HL-60/S4 treated with retinoic acid at 250 ng/mL for 4 days and 3 days (cell line): Measurements from ENCODE around the gene CALY.

ENCODE experiments used
- in situ Hi-C: fragments of 300-500 bp; cut with MboI; formaldehyde crosslinking; loops from 2 replicates; pipeline ENCODE4 v1.7.0; 2022; ENCODE audit warnings: low sequenced_read_pairs

Gene CALY

DNA sequence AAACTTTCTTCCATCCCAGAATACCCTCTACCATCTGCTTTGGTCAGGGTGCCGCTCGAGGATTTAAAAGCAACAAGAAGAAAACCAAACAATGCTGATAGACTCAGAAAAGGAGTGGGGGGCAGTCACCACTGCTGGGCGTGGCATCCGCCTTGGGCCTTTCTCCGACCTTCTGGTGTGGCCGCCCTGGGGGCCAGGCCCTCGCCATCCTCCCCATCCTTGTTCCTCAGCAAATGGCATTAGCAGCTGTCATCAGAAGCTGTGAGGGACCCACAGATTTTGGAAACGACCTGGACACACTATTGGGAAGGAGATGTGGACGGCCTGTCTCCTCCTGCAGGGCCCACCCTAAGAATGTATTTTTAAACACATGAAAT is 23.9 kb downstream of the CALY start:
- in situ Hi-C loops, result no loop called here

DNA sequence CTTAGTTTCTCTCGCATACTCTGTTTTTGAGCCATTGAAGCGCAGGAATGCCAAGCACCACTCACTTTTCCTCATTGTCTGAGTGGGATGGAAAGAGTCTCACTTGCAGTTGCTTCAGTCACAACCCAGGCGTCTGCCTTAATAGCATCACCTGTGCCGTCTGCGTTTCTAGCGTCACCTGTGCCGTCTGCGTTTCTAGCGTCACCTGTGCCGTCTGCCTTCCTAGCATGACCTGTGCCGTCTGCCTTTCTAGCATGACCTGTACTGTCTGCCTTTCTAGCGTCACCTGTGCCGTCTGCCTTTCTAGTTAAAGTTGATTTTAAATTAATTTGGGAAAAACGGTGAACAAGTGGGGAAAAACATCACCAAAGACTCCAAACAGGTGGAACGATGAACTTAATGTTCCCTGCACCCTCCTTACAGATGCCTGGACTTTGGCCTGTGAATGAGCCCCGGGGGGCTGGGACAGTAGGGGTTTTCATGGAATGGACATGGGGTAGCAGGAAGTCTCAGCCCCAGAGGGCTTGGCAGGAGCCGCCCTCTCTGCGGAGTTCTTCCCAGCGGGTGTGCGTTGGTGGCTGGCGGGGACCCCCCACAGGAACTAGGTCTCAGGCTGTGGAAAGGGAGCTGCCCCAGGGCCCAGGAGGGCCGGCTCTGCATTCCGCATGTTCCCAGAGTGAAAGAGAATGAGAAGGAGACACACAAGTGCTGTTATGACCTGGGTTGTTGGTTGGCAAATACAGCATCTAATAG is 24.5 kb downstream of the CALY start:
- in situ Hi-C loops, result no loop called here

DNA sequence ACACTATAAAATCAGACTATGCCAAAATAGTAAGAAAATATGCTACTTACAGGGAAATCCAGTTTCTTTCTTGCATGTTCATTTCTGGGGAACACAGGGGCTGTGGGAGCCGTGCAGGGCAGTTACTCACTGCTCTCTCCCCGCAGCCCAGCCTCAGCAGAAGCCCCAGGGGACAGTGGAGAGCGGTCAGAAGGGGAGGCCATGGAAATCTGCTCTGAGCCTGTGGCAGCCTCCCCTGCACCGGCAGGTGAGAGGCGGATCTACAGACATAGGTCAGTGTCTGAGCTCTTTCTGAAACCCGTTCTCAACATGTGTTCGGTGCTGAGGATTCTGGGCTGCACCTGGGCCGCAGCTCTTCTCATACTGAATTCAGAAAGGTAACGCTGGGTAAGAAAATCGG is 25.1 kb downstream of the CALY start:
- in situ Hi-C loops, result no loop called here

DNA sequence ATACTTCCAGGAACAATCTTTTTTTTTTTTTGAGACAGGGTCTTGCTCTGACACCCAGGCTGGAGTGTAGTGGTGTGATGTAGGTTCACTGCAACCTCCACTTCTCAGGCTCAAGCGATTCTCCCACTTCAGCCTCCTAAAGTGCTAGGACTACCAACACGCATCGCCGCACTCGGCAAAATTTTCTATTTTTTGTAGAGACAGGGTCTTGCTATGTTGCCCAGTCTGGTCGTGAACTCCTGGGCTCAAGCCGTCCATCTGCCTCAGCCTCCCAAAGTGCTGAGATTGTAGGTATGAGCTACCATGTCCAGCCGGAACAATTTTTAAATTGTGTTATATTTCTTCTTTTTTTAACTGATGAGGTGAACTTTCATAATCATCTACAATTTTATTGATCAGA is 25.9 kb downstream of the CALY start:
- in situ Hi-C loops, result no loop called here

GRCh38 chr10:133310399-133310755 is 26.3 kb downstream of the CALY start:
- in situ Hi-C loops, result no loop called here

GRCh38 chr10:133309720-133310398 is 26.8 kb downstream of the CALY start:
- in situ Hi-C loops, result loop anchor here (10.0 kb wide), 1 partner anchor 165 kb away; no protein-coding TSS in a partner anchor

- in situ Hi-C loops, result loop anchor here (10.0 kb wide), 1 partner anchor 164 kb away; no protein-coding TSS in a partner anchor
Measured at GRCh38 chr10:133309100-133309719, 27.5 kb downstream of the CALY start.

DNA sequence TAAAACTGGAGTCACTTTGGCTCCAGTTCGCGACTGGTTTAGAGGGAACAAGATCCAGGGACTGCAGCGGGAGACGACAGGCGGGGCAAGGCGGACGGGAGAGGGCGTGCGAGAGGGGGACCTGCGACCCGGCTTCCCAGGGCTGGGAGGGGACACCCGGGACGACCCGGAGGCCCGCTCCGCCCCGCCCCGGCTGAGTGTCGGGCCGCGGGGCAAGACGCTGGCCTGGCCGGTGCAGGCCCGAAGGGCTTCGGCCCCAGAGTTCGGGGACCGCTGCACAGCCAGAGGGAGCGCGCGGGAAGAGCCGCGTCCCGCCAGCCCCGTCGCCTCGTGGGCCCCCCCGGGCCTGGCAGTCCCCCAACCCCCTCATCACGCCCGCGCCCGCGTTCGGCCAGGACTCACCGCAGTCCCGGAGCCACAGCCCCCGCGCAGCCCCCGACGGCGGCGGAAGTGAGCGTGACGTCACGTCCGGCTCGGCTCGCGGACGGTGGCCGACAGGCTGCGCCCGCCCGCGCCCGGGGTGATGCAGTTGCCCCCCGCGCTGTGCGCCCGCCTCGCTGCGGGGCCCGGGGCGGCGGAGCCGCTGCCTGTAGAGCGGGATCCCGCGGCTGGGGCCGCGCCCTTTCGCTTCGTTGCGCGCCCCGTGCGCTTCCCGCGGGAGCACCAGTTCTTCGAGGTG is 28.1 kb downstream of the CALY start, which contains the start of the genes TUBGCP2 and ZNF511:
Gene TUBGCP2 (minus strand): TSS at position 452 of the 679 bp plus-strand sequence. CDS start 5,931 bp downstream, outside the sequence.
Gene ZNF511 (plus strand): TSS at position 494 of the 679 bp plus-strand sequence. CDS start 30 bp downstream, at position 524.
- in situ Hi-C loops, result loop anchor here (10.0 kb wide), 1 partner anchor 164 kb away; no protein-coding TSS in a partner anchor

- in situ Hi-C loops, result loop anchor here (10.0 kb wide), 1 partner anchor 163 kb away; no protein-coding TSS in a partner anchor
Measured at GRCh38 chr10:133307776-133308420, 28.8 kb downstream of the CALY start.

DNA sequence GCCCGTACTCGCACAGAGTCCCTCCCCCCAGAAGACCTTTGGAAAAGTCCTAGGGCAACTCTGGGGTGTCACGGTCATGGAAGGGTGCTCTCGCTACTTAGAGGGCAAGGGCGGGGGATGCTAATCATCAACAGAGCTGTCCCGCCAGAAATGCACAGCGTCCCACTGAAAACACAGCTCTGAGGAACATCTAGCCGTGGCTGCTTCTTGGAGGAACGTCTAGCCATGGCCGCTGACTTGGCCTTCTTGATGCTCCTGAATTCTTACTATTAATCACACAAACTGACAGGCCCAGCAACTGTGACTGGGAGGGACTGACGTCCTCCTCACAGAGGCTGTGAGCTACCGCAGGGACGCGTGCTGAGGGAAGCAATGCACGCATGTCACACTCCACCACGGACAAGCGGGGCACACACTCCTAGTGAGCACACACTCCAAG is 29.7 kb downstream of the CALY start:
- in situ Hi-C loops, result loop anchor here (10.0 kb wide), 1 partner anchor 162 kb away; no protein-coding TSS in a partner anchor

DNA sequence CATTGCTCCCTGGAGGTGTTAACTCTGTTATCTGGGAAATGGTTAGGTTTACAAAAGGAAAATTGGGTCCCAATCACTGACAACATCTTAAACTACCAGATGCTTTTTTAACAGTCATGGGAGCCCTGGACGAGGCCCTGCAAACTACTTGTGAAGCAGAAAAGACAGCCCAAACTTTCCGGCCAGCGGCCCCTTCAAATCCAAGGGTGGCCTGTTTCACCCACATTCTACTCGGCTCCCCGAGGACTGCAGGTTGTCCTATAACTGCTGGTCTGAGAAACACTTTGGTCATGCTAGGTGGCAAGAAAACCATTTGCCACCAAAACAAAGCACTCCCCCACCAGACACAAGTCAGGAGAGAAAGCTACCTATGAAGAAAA is 30.6 kb downstream of the CALY start:
- in situ Hi-C loops, result loop anchor here (10.0 kb wide), 1 partner anchor 161 kb away; no protein-coding TSS in a partner anchor

- in situ Hi-C loops, result loop anchor here (10.0 kb wide), 1 partner anchor 158 kb away; no protein-coding TSS in a partner anchor
Measured at GRCh38 chr10:133303206-133303605, 33.5 kb downstream of the CALY start.

DNA sequence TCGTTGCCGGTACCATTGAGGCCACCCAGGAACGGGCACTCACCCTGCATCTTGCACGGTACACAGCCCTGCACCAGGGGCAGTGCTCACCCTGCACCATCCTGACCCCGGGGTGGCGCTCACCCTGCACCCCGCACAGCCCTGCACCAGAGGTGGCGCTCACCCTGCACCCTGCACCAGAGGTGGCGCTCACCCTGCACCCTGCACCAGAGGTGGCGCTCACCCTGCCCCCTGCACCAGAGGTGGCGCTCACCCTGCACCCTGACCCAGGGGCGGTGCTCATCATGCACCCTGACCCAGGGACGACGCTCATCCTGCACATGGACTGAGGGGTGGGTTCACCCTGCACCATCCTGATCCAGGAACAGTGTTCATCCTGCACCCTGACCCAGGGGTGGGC is 34.5 kb downstream of the CALY start:
- in situ Hi-C loops, result loop anchor here (10.0 kb wide), 1 partner anchor 157 kb away; no protein-coding TSS in a partner anchor

GRCh38 chr10:133299738-133300137 is 37.0 kb downstream of the CALY start:
- in situ Hi-C loops, result loop anchor here (10.0 kb wide), 1 partner anchor 155 kb away; no protein-coding TSS in a partner anchor

DNA sequence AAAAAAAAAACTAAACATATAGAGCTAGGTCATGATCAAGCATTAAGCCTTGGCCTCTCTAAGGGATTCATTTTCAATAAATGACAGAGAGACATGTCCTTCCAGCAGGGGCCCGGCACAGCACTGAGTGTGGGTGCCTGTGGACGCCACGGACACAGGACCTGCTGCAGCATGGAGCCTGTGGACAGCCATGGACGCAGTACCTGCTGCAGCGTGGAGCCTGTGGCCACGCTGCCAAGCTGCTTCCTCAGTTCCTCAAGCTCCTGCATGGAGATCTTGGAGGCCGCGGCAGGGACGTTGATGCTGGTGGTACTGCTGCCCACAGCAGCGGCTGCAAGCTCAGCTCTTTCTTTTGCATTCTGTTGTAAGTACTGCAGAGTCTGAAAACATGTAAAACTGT is 37.5 kb downstream of the CALY start:
- in situ Hi-C loops, result no loop called here

GRCh38 chr10:133298466-133298865 is 38.2 kb downstream of the CALY start:
- in situ Hi-C loops, result no loop called here

GRCh38 chr10:133297504-133297903 is 39.2 kb downstream of the CALY start:
- in situ Hi-C loops, result no loop called here

DNA sequence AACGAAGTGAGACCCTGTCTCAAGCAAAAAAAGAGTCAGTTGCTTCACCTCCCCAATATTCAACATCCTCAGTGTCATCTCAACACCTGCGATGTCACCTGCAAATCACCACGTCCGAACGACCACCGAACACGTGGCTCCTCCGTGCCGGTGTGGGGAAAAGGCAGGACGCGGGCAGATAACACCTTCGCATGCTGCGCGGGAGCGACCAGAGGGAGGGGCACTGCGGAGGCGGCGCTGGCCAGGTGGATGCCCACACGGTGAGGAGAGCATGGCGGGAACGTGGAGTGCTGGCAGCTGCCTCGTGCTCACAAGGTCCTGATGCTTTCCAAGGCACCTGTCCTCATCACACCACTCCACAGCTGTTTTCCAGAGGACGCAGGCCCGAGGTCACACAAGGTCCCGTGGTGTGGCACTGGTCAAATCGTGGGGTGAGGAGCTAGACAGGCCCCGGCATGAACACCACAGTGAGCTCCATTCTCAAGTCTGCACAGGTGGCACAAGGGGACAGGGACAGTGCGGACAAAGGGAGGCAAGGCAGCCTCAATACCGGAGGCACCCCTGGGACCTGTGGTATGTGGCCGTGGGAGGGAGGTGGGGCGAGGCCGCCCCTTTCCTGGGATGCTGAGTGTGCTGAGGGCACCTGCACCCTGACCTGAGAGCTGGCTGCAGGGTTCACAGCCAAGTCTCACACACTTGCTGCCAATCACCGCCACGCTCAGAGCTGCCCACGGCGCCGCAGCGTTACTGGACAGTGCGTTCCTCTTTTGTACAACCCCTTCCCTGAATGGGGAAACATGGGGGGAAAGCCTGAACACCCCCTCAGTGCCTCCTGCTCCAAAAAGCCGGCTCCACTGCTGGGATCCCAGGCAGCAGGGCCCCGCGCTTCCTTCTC is 41.0 kb downstream of the CALY start:
- in situ Hi-C loops, result no loop called here

GRCh38 chr10:133294189-133294588 is 42.5 kb downstream of the CALY start:
- in situ Hi-C loops, result no loop called here
